ENCODE data around the gene VPS54.

Gene VPS54

DNA sequence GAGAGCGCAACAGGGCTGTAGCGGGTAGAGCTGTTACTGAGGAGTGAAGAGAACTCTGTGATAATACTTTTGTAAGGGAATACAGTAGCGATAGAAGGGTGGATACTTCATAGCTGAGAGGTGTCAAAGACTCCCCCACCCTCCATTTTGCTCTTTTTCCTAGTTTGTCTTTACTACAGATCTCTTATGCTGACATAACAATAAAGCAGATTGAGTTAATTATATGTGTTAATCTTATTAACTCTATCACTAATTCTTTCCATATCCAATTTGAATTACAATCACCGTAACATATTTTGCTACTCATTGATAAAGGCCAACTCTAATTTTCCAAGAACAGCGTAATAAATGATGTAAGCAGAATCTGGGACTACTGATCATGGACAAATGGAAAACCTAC is 120.4 kb downstream of the VPS54 start:
- DNase-seq (ENCODE audit: low spot score): no peak

- no peak for DNase-seq (ENCODE audit: low spot score)
Observed at GRCh38 chr2:63894167-63894566, 125.1 kb downstream of the VPS54 start.

DNA sequence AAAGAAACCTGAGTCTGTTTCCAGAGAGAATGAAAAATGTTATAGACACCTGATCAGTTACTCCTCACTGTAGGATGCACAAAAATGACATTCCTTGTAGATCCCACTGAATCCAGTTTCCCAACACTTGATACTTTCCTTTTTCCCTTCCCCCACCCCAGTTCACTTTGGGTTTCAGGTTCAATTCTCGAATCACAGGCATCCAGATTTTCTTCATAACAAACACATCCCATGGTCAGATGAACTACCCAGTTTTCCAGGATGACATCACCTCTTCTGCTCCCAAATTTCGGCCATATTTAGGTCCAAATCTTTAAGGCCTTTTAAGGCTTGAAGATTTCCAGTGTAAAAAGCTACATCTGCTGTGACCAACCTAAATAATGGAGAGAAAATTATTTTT is 126.1 kb downstream of the VPS54 start:
- no peak for DNase-seq (ENCODE audit: low spot score)

- no peak for DNase-seq (ENCODE audit: low spot score)
Observed at GRCh38 chr2:63891488-63892030, 127.7 kb downstream of the VPS54 start.

DNA sequence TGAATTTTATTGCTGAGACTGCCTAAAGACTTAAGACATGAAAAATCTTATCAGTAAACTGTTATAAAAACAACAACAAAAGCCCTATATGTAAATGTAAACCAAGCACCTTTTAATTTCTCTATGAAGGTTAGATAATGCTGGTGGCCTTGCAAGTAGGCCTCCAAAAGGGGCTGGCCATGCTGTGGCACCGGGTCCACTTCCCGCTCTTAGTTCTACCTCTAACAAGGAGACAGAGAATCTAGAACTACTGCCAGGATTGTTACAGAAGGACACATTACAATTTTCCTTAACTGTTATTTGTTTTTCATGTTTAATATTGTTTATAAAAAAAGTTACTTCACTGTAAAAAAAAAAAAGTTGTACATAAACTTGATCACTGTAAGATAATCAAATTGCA is 128.6 kb downstream of the VPS54 start:
- no peak for DNase-seq (ENCODE audit: low spot score)

- peak; percentile 15 for DNase-seq (ENCODE audit: low spot score)
Observed at GRCh38 chr2:63888490-63889402, 130.5 kb downstream of the VPS54 start.

DNA sequence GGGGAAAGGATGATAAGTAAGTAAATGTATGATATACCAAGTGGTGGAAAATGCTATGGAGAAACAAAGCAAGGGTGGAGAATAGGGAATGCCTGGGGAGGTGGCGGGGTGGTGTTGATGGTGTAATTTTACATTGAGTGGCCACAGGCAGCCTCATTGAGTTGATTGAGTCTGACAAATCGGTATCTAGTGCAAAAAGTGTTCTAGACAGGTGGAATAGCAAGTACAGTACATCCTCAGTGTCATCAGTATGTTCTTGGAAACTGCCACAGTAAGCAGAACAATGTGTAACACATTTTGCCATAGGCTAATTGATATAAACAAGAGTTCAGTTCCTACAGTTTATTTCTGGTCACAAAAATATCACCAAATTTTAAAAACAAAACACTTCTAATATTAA is 131.2 kb downstream of the VPS54 start:
- DNase-seq (ENCODE audit: low spot score): no peak

GRCh38 chr2:63886445-63886844 is 132.8 kb downstream of the VPS54 start:
- no peak for DNase-seq (ENCODE audit: low spot score)

DNA sequence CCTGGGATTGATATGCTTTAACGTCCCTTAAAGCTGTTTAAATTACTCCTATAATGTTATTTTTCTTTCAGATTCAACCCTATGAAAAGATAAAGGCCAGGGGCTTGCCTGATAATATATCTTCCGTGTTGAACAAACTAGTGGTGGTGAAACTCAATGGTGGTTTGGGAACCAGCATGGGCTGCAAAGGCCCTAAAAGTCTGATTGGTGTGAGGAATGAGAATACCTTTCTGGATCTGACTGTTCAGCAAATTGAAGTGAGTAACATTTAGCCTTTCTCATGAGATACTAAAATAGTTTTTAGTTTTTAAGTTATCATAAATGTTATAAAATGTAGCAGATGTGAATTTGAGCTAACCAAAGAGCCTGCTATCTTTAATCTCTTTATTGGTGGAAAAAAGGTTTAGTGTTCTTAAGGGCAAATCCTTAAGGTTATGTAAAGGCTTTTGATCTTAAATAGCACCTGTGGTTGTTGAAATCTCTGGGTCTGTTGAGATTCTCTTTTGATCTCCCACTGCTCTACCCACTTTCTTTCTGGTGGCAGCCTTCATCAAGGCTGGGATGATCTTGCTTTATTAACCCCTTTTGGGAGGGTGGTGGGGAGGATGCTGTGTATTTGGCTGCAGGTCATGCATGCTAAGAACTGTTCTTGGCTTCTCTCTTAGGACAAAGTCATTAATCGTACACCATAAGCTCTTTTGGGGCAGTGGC is 136.7 kb downstream of the VPS54 start:
- DNase-seq (ENCODE audit: low spot score): no peak

DNA sequence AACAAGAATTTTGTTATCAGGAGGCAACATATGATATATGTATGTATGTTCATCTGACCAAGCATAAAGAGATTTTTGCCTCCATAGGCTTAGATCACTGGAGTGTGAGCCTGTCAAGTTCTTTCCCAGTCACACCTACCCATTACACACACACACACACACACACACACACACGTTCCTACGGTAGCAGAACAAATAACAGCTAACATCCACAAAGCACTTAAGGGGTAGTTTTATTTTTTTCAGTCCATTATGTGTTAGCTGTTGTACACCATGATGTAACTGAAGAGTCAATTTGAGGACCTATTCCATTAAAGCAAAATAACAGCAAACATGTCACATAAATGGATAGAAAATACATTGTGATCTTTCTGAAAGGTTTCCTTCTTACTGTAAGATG is 138.0 kb downstream of the VPS54 start:
- no peak for DNase-seq (ENCODE audit: low spot score)

GRCh38 chr2:63880625-63881024 is 138.6 kb downstream of the VPS54 start:
- DNase-seq (ENCODE audit: low spot score): no peak

DNA sequence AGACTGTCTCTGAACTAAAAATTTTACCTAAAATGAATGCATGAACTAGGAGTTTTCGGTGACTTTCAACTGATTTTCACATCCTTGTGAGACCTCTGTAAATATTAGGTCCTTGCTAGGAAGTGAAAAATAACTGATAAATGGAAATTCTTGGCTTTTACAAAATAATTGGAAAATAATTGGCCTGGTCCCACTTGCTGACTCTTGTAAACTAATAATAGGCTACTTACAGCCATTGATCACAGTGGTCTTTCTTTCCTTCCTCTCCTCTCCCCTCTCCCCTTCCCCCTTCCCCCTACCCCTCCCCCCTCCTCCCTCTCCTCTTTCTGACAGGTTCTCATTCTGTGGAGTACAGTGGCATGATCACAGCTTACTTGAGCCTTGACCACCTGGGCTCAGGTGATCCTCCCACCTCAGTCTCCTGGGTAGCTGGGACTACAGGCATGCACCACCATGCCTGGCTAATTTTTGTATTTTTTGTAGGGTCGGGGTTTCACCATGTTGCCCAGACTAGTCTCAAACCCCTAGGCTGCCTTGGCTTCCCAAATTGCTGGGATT is 139.3 kb downstream of the VPS54 start:
- no peak for DNase-seq (ENCODE audit: low spot score)

DNA sequence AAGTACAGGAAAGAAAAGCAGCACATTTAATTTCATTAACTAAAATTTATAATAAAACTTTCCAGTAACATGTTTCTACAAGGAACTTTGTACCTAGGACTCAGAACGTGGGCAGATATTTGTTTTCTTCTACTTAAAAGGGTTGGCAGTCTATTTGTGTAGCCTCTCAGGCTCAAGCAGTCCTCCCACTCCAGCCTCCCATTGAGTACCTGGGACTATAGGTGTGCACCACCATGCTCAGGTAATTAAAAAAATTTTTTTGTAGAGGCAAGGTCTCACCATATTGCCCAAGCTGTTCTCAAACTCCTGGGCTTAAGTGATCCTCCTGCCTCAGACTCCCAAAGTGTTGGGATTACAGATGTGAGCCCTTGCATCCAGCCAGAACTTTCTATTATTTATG is 140.7 kb downstream of the VPS54 start:
- no peak for DNase-seq (ENCODE audit: low spot score)

DNA sequence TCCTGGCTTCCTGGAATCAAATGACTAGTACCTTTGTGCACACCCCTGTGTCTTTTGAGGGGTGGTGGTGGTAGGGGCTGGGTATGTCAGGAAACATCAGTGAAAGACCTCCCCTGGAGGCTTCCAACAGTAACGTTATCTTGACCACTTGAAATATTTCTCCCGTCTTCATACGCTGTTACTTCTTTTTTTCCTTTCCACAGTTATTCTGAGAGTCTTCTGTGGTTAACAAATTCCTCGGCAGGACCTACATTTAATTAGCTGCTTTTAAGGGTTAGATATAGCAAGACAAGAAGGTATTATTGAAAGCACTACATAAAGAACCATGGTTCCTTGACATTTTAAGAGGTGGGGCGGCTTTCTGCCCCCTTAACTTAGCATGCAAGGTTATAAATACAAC is 142.9 kb downstream of the VPS54 start:
- DNase-seq (ENCODE audit: low spot score): no peak

- no peak for DNase-seq (ENCODE audit: low spot score)
Observed at GRCh38 chr2:63875559-63876245, 143.5 kb downstream of the VPS54 start.

- no peak for DNase-seq (ENCODE audit: low spot score)
Observed at GRCh38 chr2:63875131-63875527, 144.1 kb downstream of the VPS54 start.

DNA sequence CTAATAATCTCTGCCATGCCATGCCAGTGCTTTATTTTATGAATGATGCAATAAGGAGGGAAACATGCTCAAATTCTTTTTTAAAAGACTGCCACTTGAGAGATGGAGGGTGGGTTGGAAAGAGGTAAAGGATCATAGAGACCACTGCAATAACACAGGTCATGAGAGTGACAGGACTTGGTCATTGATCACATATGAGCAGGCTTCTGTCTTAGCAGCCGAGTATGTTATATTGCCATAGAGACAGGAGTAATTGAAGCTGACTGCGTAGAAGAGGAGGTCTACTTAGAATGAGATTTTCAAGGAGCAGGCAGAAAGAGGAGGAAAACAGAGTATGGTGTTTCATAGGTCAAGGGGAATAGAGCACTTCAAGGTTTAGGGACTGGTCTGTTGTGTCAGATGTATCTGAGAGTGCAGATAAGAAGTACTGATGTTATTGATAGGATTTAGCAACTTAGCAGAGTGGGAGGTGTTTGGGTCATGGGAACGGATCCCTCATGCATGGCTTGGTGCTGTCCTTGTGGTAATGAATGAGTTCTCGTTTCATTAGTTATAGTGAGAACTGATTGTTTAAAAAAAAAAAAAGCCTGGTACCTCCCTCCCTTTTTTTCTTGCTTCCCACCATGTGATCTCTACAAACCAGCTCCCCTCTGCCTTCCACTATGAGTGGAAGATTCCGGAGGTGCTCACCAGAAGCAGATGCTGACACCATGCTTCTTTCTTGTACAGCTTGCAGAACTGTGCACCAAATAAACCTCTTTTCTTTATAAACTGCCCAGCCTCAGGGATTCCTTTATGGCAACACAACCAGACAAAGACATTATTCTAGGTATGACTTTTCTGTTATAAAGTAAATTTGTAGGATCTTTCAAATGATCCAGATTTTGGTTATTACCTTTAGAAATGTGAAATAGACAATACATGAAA is 144.8 kb downstream of the VPS54 start:
- no peak for DNase-seq (ENCODE audit: low spot score)

DNA sequence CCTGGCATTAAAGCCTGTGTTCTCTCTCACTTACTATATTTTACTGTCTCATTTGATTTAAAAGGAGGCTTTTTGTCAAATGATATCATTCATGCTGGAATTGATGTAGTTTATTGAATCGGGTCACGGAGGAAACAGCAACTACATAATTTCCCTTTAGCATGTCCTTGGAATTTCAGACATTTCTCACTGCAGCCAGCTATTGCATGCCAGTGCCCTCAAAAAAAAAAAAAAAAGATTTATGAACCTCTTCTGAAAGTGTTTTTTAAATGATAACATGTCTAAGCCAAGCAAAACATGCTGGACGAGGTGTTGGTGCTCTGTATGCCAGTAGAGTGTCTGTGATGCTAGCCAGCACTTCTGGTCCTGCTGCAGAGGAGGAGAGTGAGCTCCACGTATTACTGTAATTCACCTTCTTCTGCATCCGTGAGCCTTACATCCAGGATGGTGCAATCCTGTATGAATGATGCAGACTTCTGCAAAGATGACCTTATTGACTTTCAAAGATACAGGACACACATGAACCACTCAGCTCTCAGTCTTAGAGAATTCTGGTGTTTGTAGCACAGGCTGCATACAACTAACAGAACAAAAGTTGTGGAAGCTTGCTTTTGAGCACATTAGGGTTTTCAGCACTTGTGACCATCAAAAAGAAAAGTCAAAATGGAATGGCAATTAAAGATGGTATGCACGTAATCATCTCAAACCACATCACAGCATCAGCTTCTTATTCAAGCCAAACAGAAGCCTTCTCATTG is 146.5 kb downstream of the VPS54 start:
- DNase-seq (ENCODE audit: low spot score): no peak

- DNase-seq (ENCODE audit: low spot score): no peak
Observed at GRCh38 chr2:63871864-63872263, 147.4 kb downstream of the VPS54 start.

DNA sequence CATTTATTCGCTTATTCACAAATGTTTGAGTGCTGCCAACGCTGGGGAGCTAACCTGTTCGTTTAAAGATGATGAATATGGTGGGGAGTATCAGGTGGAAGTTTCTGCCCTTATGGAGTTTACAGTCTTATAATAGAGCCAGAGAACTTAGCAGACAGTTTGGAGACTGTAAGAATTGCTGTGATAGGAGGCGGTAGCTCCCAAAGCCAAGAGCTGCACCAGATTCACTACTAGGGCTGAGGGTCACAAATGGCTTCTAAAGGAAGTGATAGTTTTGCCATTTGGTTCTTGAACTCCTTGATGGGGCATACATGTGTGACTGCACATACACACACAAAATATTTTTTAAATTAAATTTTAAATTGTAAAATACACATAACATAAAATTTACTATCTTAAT is 148.5 kb downstream of the VPS54 start:
- no peak for DNase-seq (ENCODE audit: low spot score)
